ENCODE data around the gene NRXN2. TPM values are rescaled to one million over a fixed set of nuclear protein-coding genes. Genes with fewer than 3 reads are reported as not detected.

NRXN2 gene
- polyA plus RNA-seq, 1 of the 3 experiments (the other 2 are of a cell fraction): 0.15 TPM

GRCh38 chr11:64661146-64661545 lies 61.9 kb downstream of the NRXN2 start:
- DNase-seq: no peak
- no peak overlapping the region for H3K27ac ChIP-seq (ENCODE audit: low read depth in 2 of 2, low read length in 1 of 2)
- no peak for TF ChIP-seq GABPA (IDR thresholded peaks at IDR 0.05; ENCODE audit: low read depth)
- TF ChIP-seq TEAD4 (IDR thresholded peaks at IDR 0.05; ENCODE audit: borderline replicate concordance, insufficient read depth): no peak
- no peak for TF ChIP-seq RAD21 (IDR thresholded peaks at IDR 0.05; ENCODE audit: low read length)
- no peak for TF ChIP-seq EP300 (IDR thresholded peaks at IDR 0.05; ENCODE audit: borderline replicate concordance in 1 of 2, low read depth in 1 of 2, low read length in 1 of 2)
- TF ChIP-seq EZH2phosphoT487 (IDR thresholded peaks at IDR 0.05; ENCODE audit: borderline replicate concordance, low read depth): no peak
- no peak for TF ChIP-seq TAF1 (IDR thresholded peaks at IDR 0.05; ENCODE audit: borderline replicate concordance, low read depth, low read length)
- no peaks in the 10 kb centered on the region for H4K20me1 ChIP-seq (ENCODE audit: insufficient read depth)
- no peaks in the 10 kb centered on the region for H3K79me2 ChIP-seq (ENCODE audit: insufficient read depth)
- POLR2A ChIA-PET: no interaction called here
- no peak overlapping the region for H2AFZ ChIP-seq (ENCODE audit: low read depth)
- H3K9me2 ChIP-seq: no peaks in the 10 kb centered on the region
- CTCF ChIA-PET: interaction anchor here (1.3 to 8.2 kb wide), 4 partner anchors 10 to 212 kb away, joined by 3 to 60 read pairs (median 8); no protein-coding TSS in a partner anchor
- no peak overlapping the region for H3K4me2 ChIP-seq
- WGBS (ENCODE audit: low lambda C conversion rate): 88% methylated on average over 4 of the region's 6 CpGs
- no peaks in the 10 kb centered on the region for H3K27me3 ChIP-seq (ENCODE audit: insufficient read depth)
- H3K9ac ChIP-seq: no peak overlapping the region
- H3K4me3 ChIP-seq (ENCODE audit: low read depth in 2 of 2, low read length in 1 of 2): no peak overlapping the region
- H3K9me3 ChIP-seq: no peaks in the 10 kb centered on the region
- H3K36me3 ChIP-seq (replicated peaks in 1 of 2; ENCODE audit: control insufficient read depth in 1 of 2, insufficient read depth in 2 of 2, low read length in 1 of 2): no peaks in the 10 kb centered on the region
- H3K4me1 ChIP-seq (ENCODE audit: control insufficient read depth in 1 of 2, insufficient read depth in 2 of 2, low read depth in 1 of 2, low read length in 1 of 2): peaks cover 0 to 5% of the 10 kb centered on the region in 2 experiments; a peak in 2 of 4 replicates
- no peaks in the 10 kb centered on the region for H3F3A ChIP-seq (replicated peaks; ENCODE audit: insufficient read depth)

- no peaks in the 10 kb centered on the region for H3K27me3 ChIP-seq (ENCODE audit: insufficient read depth)
- no peak for DNase-seq
- no peaks in the 10 kb centered on the region for H3K9me2 ChIP-seq
- no peak overlapping the region for H2AFZ ChIP-seq (ENCODE audit: low read depth)
- ChIA-PET CTCF (interaction anchor here (1.2 to 8.2 kb wide), 5 partner anchors 9 to 212 kb away, joined by 3 to 60 read pairs (median 5); no protein-coding TSS in a partner anchor), POLR2A (no interaction called here)
- no peak overlapping the region for H3K4me2 ChIP-seq
- H3K79me2 ChIP-seq (ENCODE audit: insufficient read depth): no peaks in the 10 kb centered on the region
- H3K27ac ChIP-seq (ENCODE audit: low read depth in 2 of 2, low read length in 1 of 2): no peak overlapping the region
- H4K20me1 ChIP-seq (ENCODE audit: insufficient read depth): no peaks in the 10 kb centered on the region
- H3K36me3 ChIP-seq (replicated peaks in 1 of 2; ENCODE audit: control insufficient read depth in 1 of 2, insufficient read depth in 2 of 2, low read length in 1 of 2): no peaks in the 10 kb centered on the region
- no peaks in the 10 kb centered on the region for H3F3A ChIP-seq (replicated peaks; ENCODE audit: insufficient read depth)
- no peak for TF ChIP-seq TCF12 (IDR thresholded peaks at IDR 0.05)
- TF ChIP-seq, protein P1, sequence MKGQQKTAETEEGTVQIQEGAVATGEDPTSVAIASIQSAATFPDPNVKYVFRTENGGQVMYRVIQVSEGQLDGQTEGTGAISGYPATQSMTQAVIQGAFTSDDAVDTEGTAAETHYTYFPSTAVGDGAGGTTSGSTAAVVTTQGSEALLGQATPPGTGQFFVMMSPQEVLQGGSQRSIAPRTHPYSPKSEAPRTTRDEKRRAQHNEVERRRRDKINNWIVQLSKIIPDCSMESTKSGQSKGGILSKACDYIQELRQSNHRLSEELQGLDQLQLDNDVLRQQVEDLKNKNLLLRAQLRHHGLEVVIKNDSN (IDR thresholded peaks at IDR 0.05; ENCODE audit: borderline replicate concordance, low read depth): no peak
- TF ChIP-seq JUND (IDR thresholded peaks at IDR 0.05): no peak
- TF ChIP-seq POLR2AphosphoS5 (IDR thresholded peaks at IDR 0.05; ENCODE audit: low read depth, low read length): no peak
- no peak for TF ChIP-seq FOXJ3 (CRISPR knock-in tag; IDR thresholded peaks at IDR 0.05)
- no peak for TF ChIP-seq PBX3 (IDR thresholded peaks at IDR 0.05)
- peaks cover 0 to 5% of the 10 kb centered on the region in 2 experiments; a peak in 2 of 4 replicates for H3K4me1 ChIP-seq (ENCODE audit: control insufficient read depth in 1 of 2, insufficient read depth in 2 of 2, low read depth in 1 of 2, low read length in 1 of 2)
- H3K9me3 ChIP-seq: no peaks in the 10 kb centered on the region
- no peak overlapping the region for H3K9ac ChIP-seq
- 80% methylated on average over 12 of the region's 19 CpGs for WGBS (ENCODE audit: low lambda C conversion rate)
- H3K4me3 ChIP-seq (ENCODE audit: low read depth in 2 of 2, low read length in 1 of 2): no peak overlapping the region
Observed at GRCh38 chr11:64660706-64661105, 62.3 kb downstream of the NRXN2 start.
